WTC11 (cell line): ENCODE data around the gene PDE6G. TPM values are rescaled to one million over a fixed set of nuclear protein-coding genes. Genes with fewer than 3 reads are reported as not detected.

Experiments
- ARID4B ChIP-seq: sonication (generic); formaldehyde crosslinking; IDR thresholded peaks from 2 replicates; pipeline ENCODE4 v1.8.0; 2023; ENCODE audit warnings: missing genetic modification reagents, mild to moderate bottlenecking, borderline replicate concordance
- FOXK1 ChIP-seq: sonication (generic); formaldehyde crosslinking; IDR thresholded peaks from 2 replicates; pipeline ENCODE4 v1.8.0; 2022; ENCODE audit warnings: mild to moderate bottlenecking, moderate library complexity, missing genetic modification reagents
- FOXP4 ChIP-seq: sonication (generic); formaldehyde crosslinking; IDR thresholded peaks from 2 replicates; pipeline ENCODE4 v1.8.0; 2022; ENCODE audit warnings: mild to moderate bottlenecking, missing genetic modification reagents
- GABPB1 ChIP-seq: sonication (generic); formaldehyde crosslinking; IDR thresholded peaks from 2 replicates; pipeline ENCODE4 v1.8.1; 2023; ENCODE audit warnings: mild to moderate bottlenecking, missing genetic modification reagents
- GRHL2 ChIP-seq: fragments of 250-450 bp; sonication (Bioruptor Pico); IDR thresholded peaks from 2 replicates; pipeline ENCODE4 v1.8.0; 2022; ENCODE audit warnings: mild to moderate bottlenecking, moderate library complexity; ENCODE audit not compliant: insufficient replicate concordance, severe bottlenecking
- HMGXB4 ChIP-seq: sonication (generic); formaldehyde crosslinking; IDR thresholded peaks from 2 replicates; pipeline ENCODE4 v1.8.1; 2023; ENCODE audit warnings: mild to moderate bottlenecking, moderate library complexity, missing genetic modification reagents
- IRF1 ChIP-seq: sonication (generic); formaldehyde crosslinking; IDR thresholded peaks from 2 replicates; pipeline ENCODE4 v1.8.0; 2023; ENCODE audit warnings: missing genetic modification reagents
- NFE2L1 ChIP-seq: sonication (generic); formaldehyde crosslinking; IDR thresholded peaks from 2 replicates; pipeline ENCODE4 v1.8.1; 2023; ENCODE audit warnings: missing genetic modification reagents
- NR2C2 ChIP-seq: sonication (generic); formaldehyde crosslinking; IDR thresholded peaks from 2 replicates; pipeline ENCODE4 v1.8.0; 2022; ENCODE audit warnings: mild to moderate bottlenecking, missing genetic modification reagents
- PRRX2 ChIP-seq: fragments of 250-450 bp; sonication (Bioruptor Pico); IDR thresholded peaks from 2 replicates; pipeline ENCODE4 v1.8.0; 2021; ENCODE audit warnings: mild to moderate bottlenecking
- SMAD3 ChIP-seq: sonication (generic); formaldehyde crosslinking; IDR thresholded peaks from 2 replicates; pipeline ENCODE4 v1.8.0; 2022; ENCODE audit warnings: missing genetic modification reagents, mild to moderate bottlenecking, borderline replicate concordance
- TCF7 ChIP-seq: sonication (generic); formaldehyde crosslinking; IDR thresholded peaks from 2 replicates; pipeline ENCODE4 v1.8.0; 2022; ENCODE audit warnings: mild to moderate bottlenecking, low read depth, missing genetic modification reagents, moderate library complexity
- TEAD4 ChIP-seq: sonication (generic); formaldehyde crosslinking; IDR thresholded peaks from 2 replicates; pipeline ENCODE4 v1.8.0; 2022; ENCODE audit warnings: mild to moderate bottlenecking, missing genetic modification reagents
- ZBTB21 ChIP-seq: sonication (generic); formaldehyde crosslinking; IDR thresholded peaks from 2 replicates; pipeline ENCODE4 v1.8.1; 2023; ENCODE audit warnings: mild to moderate bottlenecking, missing genetic modification reagents, borderline replicate concordance
- ZNF219 ChIP-seq: sonication (generic); formaldehyde crosslinking; IDR thresholded peaks from 2 replicates; pipeline ENCODE4 v1.8.0; 2023; ENCODE audit warnings: missing genetic modification reagents, mild to moderate bottlenecking, borderline replicate concordance
- ZNF396 ChIP-seq: fragments of 250-450 bp; sonication (Bioruptor Pico); IDR thresholded peaks from 2 replicates; pipeline ENCODE4 v1.8.0; 2021; ENCODE audit warnings: mild to moderate bottlenecking, moderate library complexity, borderline replicate concordance
- ZNF425 ChIP-seq: fragments of 250-450 bp; sonication (Bioruptor Pico); conservative IDR thresholded peaks from 2 replicates; pipeline ENCODE4 v1.9.0; 2021; ENCODE audit warnings: mild to moderate bottlenecking
- total RNA-seq: library from RNA; stranded (reverse); gene quantifications from 3 replicates; pipeline ENCODE4 v1.2.3, GENCODE V29; 2021
- TF ChIP-seq, protein P1 (sequence below): sonication (generic); formaldehyde crosslinking; IDR thresholded peaks from 2 replicates; pipeline ENCODE4 v1.8.1; 2022; ENCODE audit warnings: missing genetic modification reagents, borderline replicate concordance
- TF ChIP-seq, protein P2 (sequence below): sonication (generic); formaldehyde crosslinking; IDR thresholded peaks from 2 replicates; pipeline ENCODE4 v1.8.0; 2022; ENCODE audit warnings: mild to moderate bottlenecking, missing genetic modification reagents
- TF ChIP-seq, protein P3 (sequence below): sonication (generic); formaldehyde crosslinking; IDR thresholded peaks from 2 replicates; pipeline ENCODE4 v1.8.0; 2022; ENCODE audit warnings: mild to moderate bottlenecking, missing genetic modification reagents

The PDE6G gene
- total RNA-seq, 1 experiment from 2014 or later: 4.4 TPM

- TF ChIP-seq TEAD4 (CRISPR knock-in tag) (peak; percentile 5; the same call in 1 of the 2 replicates), NFE2L1 (CRISPR knock-in tag) (peak; percentile 85; the same call in 1 of the 2 replicates), ZNF425 (CRISPR knock-in tag) (no peak), IRF1 (CRISPR knock-in tag) (peak; percentile 40; the same call in 1 of the 2 replicates), FOXK1 (CRISPR knock-in tag) (peak; percentile 90; the same call in 1 of the 2 replicates), SMAD3 (CRISPR knock-in tag) (0 out of 2 replicates have a peak, but pooled peaks have one; percentile 16), NR2C2 (peak; percentile 53; the same call in 1 of the 2 replicates), GABPB1 (CRISPR knock-in tag) (peak; percentile 91), FOXP4 (CRISPR knock-in tag) (peak; percentile 52), HMGXB4 (CRISPR knock-in tag) (peak; percentile 66; the same call in 1 of the 2 replicates), PRRX2 (CRISPR knock-in tag) (no peak), ZNF396 (no peak), ZBTB21 (CRISPR knock-in tag) (no peak; the same call in 1 of the 2 replicates), GRHL2 (no peak), ARID4B (peak; percentile 89; the same call in 1 of the 2 replicates), ZNF219 (CRISPR knock-in tag) (no peak; the same call in 1 of the 2 replicates), TCF7 (CRISPR knock-in tag) (0 out of 2 replicates have a peak, but pooled peaks have one; percentile 71)
- TF ChIP-seq, protein P1, sequence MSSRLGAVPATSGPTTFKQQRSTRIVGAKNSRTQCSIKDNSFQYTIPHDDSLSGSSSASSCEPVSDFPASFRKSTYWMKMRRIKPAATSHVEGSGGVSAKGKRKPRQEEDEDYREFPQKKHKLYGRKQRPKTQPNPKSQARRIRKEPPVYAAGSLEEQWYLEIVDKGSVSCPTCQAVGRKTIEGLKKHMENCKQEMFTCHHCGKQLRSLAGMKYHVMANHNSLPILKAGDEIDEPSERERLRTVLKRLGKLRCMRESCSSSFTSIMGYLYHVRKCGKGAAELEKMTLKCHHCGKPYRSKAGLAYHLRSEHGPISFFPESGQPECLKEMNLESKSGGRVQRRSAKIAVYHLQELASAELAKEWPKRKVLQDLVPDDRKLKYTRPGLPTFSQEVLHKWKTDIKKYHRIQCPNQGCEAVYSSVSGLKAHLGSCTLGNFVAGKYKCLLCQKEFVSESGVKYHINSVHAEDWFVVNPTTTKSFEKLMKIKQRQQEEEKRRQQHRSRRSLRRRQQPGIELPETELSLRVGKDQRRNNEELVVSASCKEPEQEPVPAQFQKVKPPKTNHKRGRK (CRISPR knock-in tag): no peak
- TF ChIP-seq, protein P2, sequence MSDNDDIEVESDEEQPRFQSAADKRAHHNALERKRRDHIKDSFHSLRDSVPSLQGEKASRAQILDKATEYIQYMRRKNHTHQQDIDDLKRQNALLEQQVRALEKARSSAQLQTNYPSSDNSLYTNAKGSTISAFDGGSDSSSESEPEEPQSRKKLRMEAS (CRISPR knock-in tag): peak; percentile 94
- TF ChIP-seq, protein P3, sequence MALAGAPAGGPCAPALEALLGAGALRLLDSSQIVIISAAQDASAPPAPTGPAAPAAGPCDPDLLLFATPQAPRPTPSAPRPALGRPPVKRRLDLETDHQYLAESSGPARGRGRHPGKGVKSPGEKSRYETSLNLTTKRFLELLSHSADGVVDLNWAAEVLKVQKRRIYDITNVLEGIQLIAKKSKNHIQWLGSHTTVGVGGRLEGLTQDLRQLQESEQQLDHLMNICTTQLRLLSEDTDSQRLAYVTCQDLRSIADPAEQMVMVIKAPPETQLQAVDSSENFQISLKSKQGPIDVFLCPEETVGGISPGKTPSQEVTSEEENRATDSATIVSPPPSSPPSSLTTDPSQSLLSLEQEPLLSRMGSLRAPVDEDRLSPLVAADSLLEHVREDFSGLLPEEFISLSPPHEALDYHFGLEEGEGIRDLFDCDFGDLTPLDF: no peak
Measured at GRCh38 chr17:81666342-81667191, 10.2 kb upstream of the PDE6G start, which contains the start of the genes CCDC137 and OXLD1 (continued).
